ENCODE measurements around the gene OSBPL7. TPM values are rescaled to one million over a fixed set of nuclear protein-coding genes. Genes with fewer than 3 reads are reported as not detected.

OSBPL7 gene
- total and polyA plus RNA-seq, 7 donors: 2.9 to 40.8 (median 7.8) TPM

- H3K4me1 ChIP-seq: peaks cover 0 to 24% (median 18%) of the 10 kb centered on the region in 4 donors
- H3K27ac ChIP-seq: no peak overlapping the region
- peak in 3 of 4 donors; percentile 17 to 70 (median 64) for TF ChIP-seq POLR2AphosphoS5 (IDR thresholded peaks at IDR 0.05)
- TF ChIP-seq CTCF (IDR thresholded peaks at IDR 0.05): no peak
- WGBS, 2 donors: 41 to 76% methylated on average over 32 of the region's 32 CpGs
- DNase-seq: no peak
- no peaks in the 10 kb centered on the region for H3K9me3 ChIP-seq
- H3K36me3 ChIP-seq: no peaks in the 10 kb centered on the region
- H3K4me3 ChIP-seq: no peak overlapping the region
- H3K27me3 ChIP-seq: peaks cover 55 to 100% (median 95%) of the 10 kb centered on the region in 3 donors
- intact Hi-C loops (cut with DNase I): no loop called here
These were observed 30.7 kb upstream of the OSBPL7 start for GRCh38 chr17:47852113-47852949.

- Histone ChIP-seq H3K9me3 (no peaks in the 10 kb centered on the region), H3K4me3 (no peak overlapping the region), H3K36me3 (no peaks in the 10 kb centered on the region), H3K4me1 (peaks cover 0 to 28% (median 21%) of the 10 kb centered on the region in 4 donors), H3K27me3 (peaks cover 61 to 100% (median 96%) of the 10 kb centered on the region in 3 donors), H3K27ac (no peak overlapping the region)
- 36 to 47% methylated on average over 11 of the region's 11 CpGs for WGBS, 2 donors
- intact Hi-C loops (cut with DNase I): no loop called here
- no peak for DNase-seq
- TF ChIP-seq EP300 (IDR thresholded peaks at IDR 0.05): no peak
- no peak for TF ChIP-seq POLR2A (IDR thresholded peaks at IDR 0.05)
- TF ChIP-seq POLR2AphosphoS5 (IDR thresholded peaks at IDR 0.05): no peak
- TF ChIP-seq CTCF (IDR thresholded peaks at IDR 0.05): no peak
These were observed 30.1 kb upstream of the OSBPL7 start for GRCh38 chr17:47851764-47852112.

GRCh38 chr17:47850692-47851573 lies 29.3 kb upstream of the OSBPL7 start, which contains the start of gene SP6:
Gene SP6, minus strand, starts transcription at chr17:47851163. Its CDS starts 2,734 bp downstream, at chr17:47848429.
- Histone ChIP-seq H3K27ac (no peak within 1 kb of the TSS), H3K4me3 (peak within 1 kb of the TSS in 3 of 4 donors; percentile 19 to 33 (median 33))

GRCh38 chr17:47850373-47850691 lies 28.7 kb upstream of the OSBPL7 start:
- H3K4me3 ChIP-seq: peak overlapping the region in 2 of 4 donors; percentile 19 to 33
- 14 to 47% methylated on average over 9 of the region's 9 CpGs for WGBS, 2 donors
- no peak overlapping the region for H3K27ac ChIP-seq
- peaks cover 68 to 100% (median 98%) of the 10 kb centered on the region in 3 donors for H3K27me3 ChIP-seq
- intact Hi-C loops (cut with DNase I): no loop called here
- peaks cover 0 to 28% (median 21%) of the 10 kb centered on the region in 4 donors for H3K4me1 ChIP-seq
- H3K9me3 ChIP-seq: no peaks in the 10 kb centered on the region
- no peak for DNase-seq
- no peaks in the 10 kb centered on the region for H3K36me3 ChIP-seq
- TF ChIP-seq CTCF (IDR thresholded peaks at IDR 0.05) (no peak), EP300 (IDR thresholded peaks at IDR 0.05) (no peak), POLR2A (IDR thresholded peaks at IDR 0.05) (no peak), POLR2AphosphoS5 (IDR thresholded peaks at IDR 0.05) (no peak)

More at GRCh38 chr17:47850692-47851573, 29.3 kb upstream of the OSBPL7 start, which contains the start of gene SP6:
- Histone ChIP-seq H3K9me3 (no peaks in the 10 kb centered on the region), H3K36me3 (no peaks in the 10 kb centered on the region), H3K4me1 (peaks cover 0 to 28% (median 21%) of the 10 kb centered on the region in 4 donors), H3K27me3 (peaks cover 68 to 100% (median 98%) of the 10 kb centered on the region in 3 donors)
- DNase-seq: no peak
- intact Hi-C loops (cut with DNase I): no loop called here
- WGBS, 2 donors: 1 to 5% methylated on average over 71 of the region's 71 CpGs
- TF ChIP-seq POLR2A (IDR thresholded peaks at IDR 0.05) (no peak), POLR2AphosphoS5 (IDR thresholded peaks at IDR 0.05) (no peak), CTCF (IDR thresholded peaks at IDR 0.05) (no peak), EP300 (IDR thresholded peaks at IDR 0.05) (no peak)

All from sigmoid colon (tissue), 7 donors.